Measurements from ENCODE around the gene RPL36A.

The RPL36A gene

GRCh38 chrX:101390664-101391525 lies at the start of gene RPL36A:
Gene RPL36A (plus strand): TSS chrX:101391011. CDS start chrX:101391044, 33 bp downstream.
- intact Hi-C loops (cut with DNase I): no loop called here
- DNase-seq: peak; percentile 74 to 93 (median 84)

GRCh38 chrX:101347859-101348451 lies 42.9 kb upstream of the RPL36A start:
- DNase-seq: peak in 8 of 42 donors; percentile 2 to 36 (median 8)
- intact Hi-C loops (cut with DNase I): no loop called here

- peak; percentile 60 to 90 (median 80) for DNase-seq
- intact Hi-C loops (cut with DNase I): no loop called here
Measured at GRCh38 chrX:101348452-101349192, 42.2 kb upstream of the RPL36A start, which contains the start of gene TIMM8A. Gene TIMM8A (minus strand): TSS chrX:101348742. CDS start chrX:101348664, 78 bp downstream.

- no peak for DNase-seq
- intact Hi-C loops (cut with DNase I): no loop called here
Measured at GRCh38 chrX:101349193-101349562, 41.6 kb upstream of the RPL36A start.

- no peak for DNase-seq
- intact Hi-C loops (cut with DNase I): no loop called here
Measured at GRCh38 chrX:101357166-101357795, 33.5 kb upstream of the RPL36A start.

- DNase-seq: no peak
- intact Hi-C loops (cut with DNase I): no loop called here
Measured at GRCh38 chrX:101359966-101360365, 30.8 kb upstream of the RPL36A start.

- intact Hi-C loops (cut with DNase I): no loop called here
- DNase-seq: no peak
Measured at GRCh38 chrX:101360390-101360789, 30.4 kb upstream of the RPL36A start.

GRCh38 chrX:101362116-101362515 lies 28.7 kb upstream of the RPL36A start:
- no peak for DNase-seq
- intact Hi-C loops (cut with DNase I): no loop called here

- intact Hi-C loops (cut with DNase I): no loop called here
- DNase-seq: no peak
Measured at GRCh38 chrX:101362757-101363156, 28.1 kb upstream of the RPL36A start.

GRCh38 chrX:101365301-101365795 lies 25.5 kb upstream of the RPL36A start:
- intact Hi-C loops (cut with DNase I): no loop called here

GRCh38 chrX:101368800-101369199 lies 22.0 kb upstream of the RPL36A start:
- DNase-seq: no peak

More at GRCh38 chrX:101365301-101365795, 25.5 kb upstream of the RPL36A start:
- no peak for DNase-seq

GRCh38 chrX:101369687-101370086 lies 21.1 kb upstream of the RPL36A start:
- intact Hi-C loops (cut with DNase I): no loop called here
- no peak for DNase-seq

More at GRCh38 chrX:101368800-101369199, 22.0 kb upstream of the RPL36A start:
- intact Hi-C loops (cut with DNase I): no loop called here

GRCh38 chrX:101370888-101371504 lies 19.8 kb upstream of the RPL36A start:
- intact Hi-C loops (cut with DNase I): no loop called here
- DNase-seq: no peak

GRCh38 chrX:101377547-101377946 lies 13.3 kb upstream of the RPL36A start:
- DNase-seq: no peak
- intact Hi-C loops (cut with DNase I): no loop called here

- intact Hi-C loops (cut with DNase I): no loop called here
- DNase-seq: no peak
Measured at GRCh38 chrX:101383679-101384205, 7.1 kb upstream of the RPL36A start.

- intact Hi-C loops (cut with DNase I): no loop called here
- no peak for DNase-seq
Measured at GRCh38 chrX:101385026-101385684, 5.7 kb upstream of the RPL36A start.

- DNase-seq: peak in 5 of 42 donors; percentile 1 to 36 (median 9)
- intact Hi-C loops (cut with DNase I): no loop called here
Measured at GRCh38 chrX:101385795-101386541, 4.8 kb upstream of the RPL36A start, which contains the start of gene BTK. Gene BTK (minus strand): TSS chrX:101386191. CDS start chrX:101375284, 10,907 bp downstream.

All from head of caudate nucleus (tissue), 42 donors.